ENCODE measurements around the gene EFNA4. TPM values are rescaled to one million over a fixed set of nuclear protein-coding genes. Genes with fewer than 3 reads are reported as not detected.

Gene EFNA4
- total and polyA plus RNA-seq, 2 donors (not counting 1 experiment from before 2014, with no cell fraction given) = 8.4 to 10.6 TPM

DNA sequence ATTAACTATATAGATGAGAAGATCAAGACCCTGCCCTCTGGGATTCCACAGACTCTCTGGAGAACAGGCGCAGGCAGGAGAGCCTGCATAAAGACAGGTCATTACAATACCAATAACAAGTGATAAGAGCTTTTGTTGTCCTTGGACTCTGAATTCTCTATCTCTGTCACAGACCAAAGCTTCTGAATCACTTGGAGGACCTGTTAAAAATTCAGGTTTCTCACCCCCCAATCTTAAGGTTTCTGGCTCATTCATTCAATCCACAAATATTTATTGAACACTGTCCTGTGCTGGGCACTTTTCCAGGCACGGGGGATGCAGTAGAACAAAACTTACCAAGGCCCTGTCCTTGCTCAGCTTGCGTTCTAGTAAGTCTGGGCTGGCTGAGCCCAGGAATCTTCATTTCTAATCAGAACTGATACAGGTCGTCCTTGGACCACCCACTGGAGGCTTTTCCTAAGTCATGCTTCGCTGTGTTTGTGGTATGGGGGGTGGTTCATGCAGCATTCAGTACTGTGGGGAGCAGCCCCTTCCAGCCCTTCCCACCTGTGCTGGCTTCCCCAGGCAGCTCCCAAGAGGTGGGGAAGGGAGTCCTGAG lies 1.4 kb downstream of the EFNA4 start:
- H3K4me3 ChIP-seq (ENCODE audit: control extremely low read depth in 1 of 5, extremely low read depth in 1 of 5, insufficient read depth in 1 of 5, low read depth in 2 of 5, low read length in 4 of 5) = no peak overlapping the region
- ChIA-PET CTCF (interaction anchor here (0.6 to 20.2 kb wide), 11 partner anchors 8 to 505 kb away, joined by 3 to 370 read pairs (median 5); partner anchors contain the start of genes ADAM15, EFNA3 and KRTCAP2), POLR2A (interaction anchor here (0.5 to 2.0 kb wide), 2 partner anchors 15 to 475 kb away, joined by 3 to 9 read pairs; no protein-coding TSS in a partner anchor)
- 92% methylated on average over 2 of the region's 5 CpGs for WGBS (ENCODE audit: insufficient coverage)
- H3K27me3 Mint-ChIP-seq = no peaks in the 10 kb centered on the region
- no peak overlapping the region for H3K9ac ChIP-seq (ENCODE audit: low read length)
- H3K4me3 Mint-ChIP-seq = peak overlapping the region; percentile 83
- DNase-seq (no peak), ATAC-seq (ENCODE audit: low read depth) (no peak)
- peaks cover 27 to 53% of the 10 kb centered on the region in 2 donors for H3K4me1 ChIP-seq (ENCODE audit: control insufficient read depth in 2 of 2, insufficient read depth in 2 of 2, low read length in 2 of 2)
- TF ChIP-seq, protein P1, sequence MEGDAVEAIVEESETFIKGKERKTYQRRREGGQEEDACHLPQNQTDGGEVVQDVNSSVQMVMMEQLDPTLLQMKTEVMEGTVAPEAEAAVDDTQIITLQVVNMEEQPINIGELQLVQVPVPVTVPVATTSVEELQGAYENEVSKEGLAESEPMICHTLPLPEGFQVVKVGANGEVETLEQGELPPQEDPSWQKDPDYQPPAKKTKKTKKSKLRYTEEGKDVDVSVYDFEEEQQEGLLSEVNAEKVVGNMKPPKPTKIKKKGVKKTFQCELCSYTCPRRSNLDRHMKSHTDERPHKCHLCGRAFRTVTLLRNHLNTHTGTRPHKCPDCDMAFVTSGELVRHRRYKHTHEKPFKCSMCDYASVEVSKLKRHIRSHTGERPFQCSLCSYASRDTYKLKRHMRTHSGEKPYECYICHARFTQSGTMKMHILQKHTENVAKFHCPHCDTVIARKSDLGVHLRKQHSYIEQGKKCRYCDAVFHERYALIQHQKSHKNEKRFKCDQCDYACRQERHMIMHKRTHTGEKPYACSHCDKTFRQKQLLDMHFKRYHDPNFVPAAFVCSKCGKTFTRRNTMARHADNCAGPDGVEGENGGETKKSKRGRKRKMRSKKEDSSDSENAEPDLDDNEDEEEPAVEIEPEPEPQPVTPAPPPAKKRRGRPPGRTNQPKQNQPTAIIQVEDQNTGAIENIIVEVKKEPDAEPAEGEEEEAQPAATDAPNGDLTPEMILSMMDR (IDR thresholded peaks at IDR 0.05) = no peak
- TF ChIP-seq EZH2 (IDR thresholded peaks at IDR 0.05; ENCODE audit: borderline replicate concordance, insufficient read depth, low read depth, low read length, poor library complexity, severe bottlenecking) = no peak
- H3K79me2 ChIP-seq (ENCODE audit: control insufficient read depth, insufficient read depth, low read length) = peaks cover 24% of the 10 kb centered on the region
- H3K27ac ChIP-seq (ENCODE audit: low read length in 2 of 2) = no peak overlapping the region
- H3K9me3 ChIP-seq (ENCODE audit: control extremely low read depth in 1 of 3, control insufficient read depth in 2 of 3, insufficient read depth in 1 of 3, low read length in 2 of 3) = no peaks in the 10 kb centered on the region
- H3K9me3 Mint-ChIP-seq (ENCODE audit: insufficient read depth) = no peaks in the 10 kb centered on the region
- H3K4me2 ChIP-seq (replicated peaks; ENCODE audit: low read depth, low read length, poor library complexity, severe bottlenecking) = peak overlapping the region; percentile 96
- H3K36me3 ChIP-seq (replicated peaks in 1 of 2; ENCODE audit: control extremely low read depth in 1 of 2, control insufficient read depth in 1 of 2, extremely low read depth in 1 of 2, insufficient read depth in 2 of 2, low read length in 1 of 2) = peaks cover 0 to 23% of the 10 kb centered on the region in 2 experiments
- H3K27me3 ChIP-seq (replicated peaks in 1 of 4; ENCODE audit: control extremely low read depth in 1 of 4, control insufficient read depth in 3 of 4, insufficient read depth in 4 of 4, low read length in 3 of 4) = peaks cover 0 to 3% (median 0%) of the 10 kb centered on the region in 4 experiments
- H3K4me1 Mint-ChIP-seq = peaks cover 49% of the 10 kb centered on the region
- H2AFZ ChIP-seq (ENCODE audit: insufficient read depth, low read depth, low read length, poor library complexity, severe bottlenecking) = no peak overlapping the region
- H3K27ac Mint-ChIP-seq = peak overlapping the region; percentile 50
- intact Hi-C loops (cut with micrococcal nuclease) = loop anchor here (5.0 to 10.0 kb wide), 3 partner anchors 300 to 1393 kb away; partner anchors contain the start of genes ADAR and ILF2
- H4K20me1 ChIP-seq (ENCODE audit: control insufficient read depth, insufficient read depth, low read length, poor library complexity, severe bottlenecking) = peaks cover 48% of the 10 kb centered on the region

DNA sequence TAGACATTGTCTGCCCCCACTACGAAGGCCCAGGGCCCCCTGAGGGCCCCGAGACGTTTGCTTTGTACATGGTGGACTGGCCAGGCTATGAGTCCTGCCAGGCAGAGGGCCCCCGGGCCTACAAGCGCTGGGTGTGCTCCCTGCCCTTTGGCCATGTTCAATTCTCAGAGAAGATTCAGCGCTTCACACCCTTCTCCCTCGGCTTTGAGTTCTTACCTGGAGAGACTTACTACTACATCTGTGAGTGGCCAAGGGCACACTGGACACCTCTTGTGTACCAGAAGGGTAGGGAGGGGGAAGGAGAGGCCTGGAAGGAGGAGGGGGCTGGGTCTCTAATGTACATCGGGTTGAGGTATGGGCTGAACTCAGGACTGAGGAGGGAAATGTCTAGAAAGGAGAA lies 3.2 kb downstream of the EFNA4 start:
- no peak overlapping the region for H3K9ac ChIP-seq (ENCODE audit: low read length)
- Mint-ChIP-seq H3K4me1 (peaks cover 55% of the 10 kb centered on the region), H3K27me3 (no peaks in the 10 kb centered on the region), H3K9me3 (ENCODE audit: insufficient read depth) (no peaks in the 10 kb centered on the region), H3K27ac (no peak overlapping the region), H3K4me3 (no peak overlapping the region)
- ATAC-seq (ENCODE audit: low read depth) (no peak), DNase-seq (no peak)
- ChIA-PET POLR2A (interaction anchor here (1.4 kb wide), 1 partner anchor 106 kb away, joined by 3 read pairs; the partner anchor contains the start of gene KRTCAP2), CTCF (interaction anchor here (1.2 to 20.2 kb wide), 4 partner anchors 11 to 106 kb away, joined by 3 to 370 read pairs (median 94); partner anchors contain the start of genes ADAM15, EFNA3 and KRTCAP2)
- peaks cover 0 to 23% of the 10 kb centered on the region in 2 experiments for H3K36me3 ChIP-seq (replicated peaks in 1 of 2; ENCODE audit: control extremely low read depth in 1 of 2, control insufficient read depth in 1 of 2, extremely low read depth in 1 of 2, insufficient read depth in 2 of 2, low read length in 1 of 2)
- H3K9me3 ChIP-seq (ENCODE audit: control extremely low read depth in 1 of 3, control insufficient read depth in 2 of 3, insufficient read depth in 1 of 3, low read length in 2 of 3) = no peaks in the 10 kb centered on the region
- H2AFZ ChIP-seq (ENCODE audit: insufficient read depth, low read depth, low read length, poor library complexity, severe bottlenecking) = no peak overlapping the region
- H3K4me3 ChIP-seq (ENCODE audit: control extremely low read depth in 1 of 5, extremely low read depth in 1 of 5, insufficient read depth in 1 of 5, low read depth in 2 of 5, low read length in 4 of 5) = no peak overlapping the region
- H4K20me1 ChIP-seq (ENCODE audit: control insufficient read depth, insufficient read depth, low read length, poor library complexity, severe bottlenecking) = peaks cover 45% of the 10 kb centered on the region
- H3K4me1 ChIP-seq (ENCODE audit: control insufficient read depth in 2 of 2, insufficient read depth in 2 of 2, low read length in 2 of 2) = peaks cover 40 to 62% of the 10 kb centered on the region in 2 donors
- no peak overlapping the region for H3K27ac ChIP-seq (ENCODE audit: low read length in 2 of 2)
- H3K27me3 ChIP-seq (replicated peaks in 1 of 4; ENCODE audit: control extremely low read depth in 1 of 4, control insufficient read depth in 3 of 4, insufficient read depth in 4 of 4, low read length in 3 of 4) = no peaks in the 10 kb centered on the region
- H3K4me2 ChIP-seq (replicated peaks; ENCODE audit: low read depth, low read length, poor library complexity, severe bottlenecking) = no peak overlapping the region
- intact Hi-C loops (cut with micrococcal nuclease) = loop anchor here (10.0 kb wide), 1 partner anchor 302 kb away; no protein-coding TSS in a partner anchor
- H3K79me2 ChIP-seq (ENCODE audit: control insufficient read depth, insufficient read depth, low read length) = peaks cover 24% of the 10 kb centered on the region
- WGBS (ENCODE audit: insufficient coverage) = over 99% methylated on average over 6 of the region's 8 CpGs
- no peak for TF ChIP-seq EZH2 (IDR thresholded peaks at IDR 0.05; ENCODE audit: borderline replicate concordance, insufficient read depth, low read depth, low read length, poor library complexity, severe bottlenecking)
- TF ChIP-seq, protein P1 (IDR thresholded peaks at IDR 0.05) = no peak
